Suprapubic skin (tissue), 3 donors: ENCODE measurements around the gene ADAM11.

Experiments
- CTCF ChIP-seq, 2 donors: fragments of 200-600 bp in 1 of 2; fragments of 450-650 bp in 1 of 2; sonication (generic) in 1 of 2; IDR thresholded peaks; one replicate each; pipeline ENCODE4 v1.5.1; 2016 to 2019; ENCODE audit warnings: antibody characterized with exemption in 2 of 2, mild to moderate bottlenecking in 1 of 2, moderate library complexity in 1 of 2
- POLR2A ChIP-seq, 2 donors: fragments of 450-650 bp; IDR thresholded peaks; one replicate each; pipeline ENCODE4 v1.6.1; 2017; ENCODE audit warnings: antibody characterized with exemption in 2 of 2, mild to moderate bottlenecking in 2 of 2, moderate library complexity in 2 of 2

DNA sequence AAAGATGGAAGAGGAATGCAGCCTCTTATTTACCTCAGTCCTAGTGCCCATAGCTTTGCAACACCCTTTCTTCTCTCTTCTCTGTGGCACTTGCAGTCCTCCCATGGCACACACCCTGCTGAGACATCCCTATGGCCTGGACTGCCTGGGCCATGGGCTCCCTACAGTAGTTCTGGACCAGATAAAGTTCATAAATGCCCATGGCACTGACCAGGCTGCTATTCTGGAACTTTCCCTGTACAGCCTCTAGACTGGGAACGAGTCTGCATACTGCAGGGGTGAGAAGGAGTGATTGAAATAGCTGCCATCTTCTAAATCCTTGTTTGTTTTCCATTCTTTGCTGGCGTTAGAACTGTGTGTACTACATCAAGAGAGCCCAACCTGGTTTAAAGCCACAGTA is 24.5 kb upstream of the ADAM11 start:
- TF ChIP-seq CTCF (IDR thresholded peaks at IDR 0.05), result no peak
- TF ChIP-seq POLR2A (IDR thresholded peaks at IDR 0.05), result no peak
